Measurements from ENCODE around the gene COA6.

DNA sequence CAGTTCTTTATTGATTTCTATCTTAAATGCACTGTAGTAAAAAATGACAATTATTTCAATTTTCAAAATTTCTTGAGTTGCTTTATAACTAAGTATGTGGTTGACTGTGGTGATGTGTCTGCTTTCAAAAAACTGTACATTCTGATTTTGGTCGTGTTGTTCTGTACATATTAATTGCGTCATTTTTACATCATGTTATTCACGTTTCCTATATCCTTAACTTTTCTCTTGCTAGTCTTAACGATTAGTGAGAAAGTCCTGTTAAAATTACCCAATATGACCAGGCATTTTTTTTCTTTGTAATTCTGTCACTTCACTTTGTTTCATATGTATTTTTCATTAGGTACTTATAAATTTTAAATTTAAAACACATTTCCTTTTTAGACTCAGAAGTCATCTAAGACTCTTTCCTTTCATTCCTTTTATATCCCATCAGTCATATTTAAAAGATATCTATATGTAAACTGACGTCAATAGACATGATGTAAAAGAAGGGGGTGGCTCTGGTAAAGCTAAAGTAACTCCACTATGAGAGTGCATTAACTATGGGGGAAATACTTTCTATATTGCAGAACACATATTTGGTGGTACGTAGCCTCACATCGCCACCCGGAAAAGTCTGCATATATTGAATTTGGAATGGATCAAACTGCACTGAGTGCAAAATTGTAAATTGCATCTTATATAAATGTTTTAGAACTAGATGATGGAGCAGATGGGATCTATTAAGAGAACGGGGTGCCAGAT is 1.1 kb upstream of the COA6 start:
- TF ChIP-seq, protein P1, sequence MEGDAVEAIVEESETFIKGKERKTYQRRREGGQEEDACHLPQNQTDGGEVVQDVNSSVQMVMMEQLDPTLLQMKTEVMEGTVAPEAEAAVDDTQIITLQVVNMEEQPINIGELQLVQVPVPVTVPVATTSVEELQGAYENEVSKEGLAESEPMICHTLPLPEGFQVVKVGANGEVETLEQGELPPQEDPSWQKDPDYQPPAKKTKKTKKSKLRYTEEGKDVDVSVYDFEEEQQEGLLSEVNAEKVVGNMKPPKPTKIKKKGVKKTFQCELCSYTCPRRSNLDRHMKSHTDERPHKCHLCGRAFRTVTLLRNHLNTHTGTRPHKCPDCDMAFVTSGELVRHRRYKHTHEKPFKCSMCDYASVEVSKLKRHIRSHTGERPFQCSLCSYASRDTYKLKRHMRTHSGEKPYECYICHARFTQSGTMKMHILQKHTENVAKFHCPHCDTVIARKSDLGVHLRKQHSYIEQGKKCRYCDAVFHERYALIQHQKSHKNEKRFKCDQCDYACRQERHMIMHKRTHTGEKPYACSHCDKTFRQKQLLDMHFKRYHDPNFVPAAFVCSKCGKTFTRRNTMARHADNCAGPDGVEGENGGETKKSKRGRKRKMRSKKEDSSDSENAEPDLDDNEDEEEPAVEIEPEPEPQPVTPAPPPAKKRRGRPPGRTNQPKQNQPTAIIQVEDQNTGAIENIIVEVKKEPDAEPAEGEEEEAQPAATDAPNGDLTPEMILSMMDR (IDR thresholded peaks at IDR 0.05) = no peak
- no peak for TF ChIP-seq POLR2A (IDR thresholded peaks at IDR 0.05)
